Osteoblast (primary cell): Measurements from ENCODE around the gene IGF1R. TPM values are rescaled to one million over a fixed set of nuclear protein-coding genes. Genes with fewer than 3 reads are reported as not detected.

Experiments used
- DNase-seq: peaks from one replicate; pipeline ENCODE4 v3.0.0; 2011; ENCODE audit warnings: low spot score, mixed read lengths; ENCODE audit not compliant: insufficient read length; ENCODE audit errors: missing footprints
- H2AFZ ChIP-seq: 2 replicates; pipeline ENCODE4 v1.6.0; 2011; ENCODE audit warnings: mild to moderate bottlenecking, low read length
- H3K27ac ChIP-seq: 2 replicates; pipeline ENCODE4 v1.5.1; 2011; ENCODE audit warnings: mild to moderate bottlenecking, low read depth, low read length, moderate library complexity
- H3K27me3 ChIP-seq: 2 replicates; pipeline ENCODE4 v1.6.0; 2012; ENCODE audit warnings: mild to moderate bottlenecking, control low read depth, inconsistent platforms, low read length, moderate library complexity; ENCODE audit not compliant: insufficient read depth
- H3K36me3 ChIP-seq: 2 replicates; pipeline ENCODE4 v1.5.1; 2011; ENCODE audit warnings: mild to moderate bottlenecking, low read length, control low read depth, moderate library complexity; ENCODE audit not compliant: insufficient read depth
- H3K4me1 ChIP-seq: 2 replicates; pipeline ENCODE4 v1.5.1; 2011; ENCODE audit warnings: mild to moderate bottlenecking, low read length, control low read depth, moderate library complexity; ENCODE audit not compliant: insufficient read depth
- H3K4me2 ChIP-seq: 2 replicates; pipeline ENCODE4 v1.6.0; 2011; ENCODE audit warnings: mild to moderate bottlenecking, low read length; ENCODE audit not compliant: insufficient read depth
- H3K4me3 ChIP-seq: fragments of 200-600 bp; sonication (generic); 3 replicates; pipeline ENCODE4 v1.5.1; 2012; ENCODE audit warnings: mild to moderate bottlenecking, low read length, inconsistent platforms; ENCODE audit not compliant: insufficient read depth
- H3K79me2 ChIP-seq: 2 replicates; pipeline ENCODE4 v1.6.0; 2012; ENCODE audit warnings: mild to moderate bottlenecking, low read length, control low read depth, inconsistent platforms; ENCODE audit not compliant: insufficient read depth
- H3K9me3 ChIP-seq: 2 replicates; pipeline ENCODE4 v1.5.1; 2011; ENCODE audit warnings: low read depth, low read length, control low read depth
- H4K20me1 ChIP-seq: 2 replicates; pipeline ENCODE4 v1.6.0; 2012; ENCODE audit warnings: mild to moderate bottlenecking, low read length, control low read depth; ENCODE audit not compliant: insufficient read depth
- total RNA-seq: library from RNA; depleted of rRNA; stranded (reverse); fragments of >200 nt; gene quantifications from 2 replicates; pipeline ENCODE4 v1.2.3, GENCODE V29; 2012
- TF ChIP-seq, protein P1 (sequence below): IDR thresholded peaks from 2 replicates; pipeline ENCODE4 v1.5.1; 2011; ENCODE audit warnings: mild to moderate bottlenecking, low read depth, low read length, moderate library complexity; ENCODE audit errors: extremely low read depth

IGF1R gene
- total RNA-seq, 1 donor = 18.8 TPM

- TF ChIP-seq, protein P1, sequence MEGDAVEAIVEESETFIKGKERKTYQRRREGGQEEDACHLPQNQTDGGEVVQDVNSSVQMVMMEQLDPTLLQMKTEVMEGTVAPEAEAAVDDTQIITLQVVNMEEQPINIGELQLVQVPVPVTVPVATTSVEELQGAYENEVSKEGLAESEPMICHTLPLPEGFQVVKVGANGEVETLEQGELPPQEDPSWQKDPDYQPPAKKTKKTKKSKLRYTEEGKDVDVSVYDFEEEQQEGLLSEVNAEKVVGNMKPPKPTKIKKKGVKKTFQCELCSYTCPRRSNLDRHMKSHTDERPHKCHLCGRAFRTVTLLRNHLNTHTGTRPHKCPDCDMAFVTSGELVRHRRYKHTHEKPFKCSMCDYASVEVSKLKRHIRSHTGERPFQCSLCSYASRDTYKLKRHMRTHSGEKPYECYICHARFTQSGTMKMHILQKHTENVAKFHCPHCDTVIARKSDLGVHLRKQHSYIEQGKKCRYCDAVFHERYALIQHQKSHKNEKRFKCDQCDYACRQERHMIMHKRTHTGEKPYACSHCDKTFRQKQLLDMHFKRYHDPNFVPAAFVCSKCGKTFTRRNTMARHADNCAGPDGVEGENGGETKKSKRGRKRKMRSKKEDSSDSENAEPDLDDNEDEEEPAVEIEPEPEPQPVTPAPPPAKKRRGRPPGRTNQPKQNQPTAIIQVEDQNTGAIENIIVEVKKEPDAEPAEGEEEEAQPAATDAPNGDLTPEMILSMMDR = no peak
- Histone ChIP-seq H3K4me3 (no peak overlapping the region), H4K20me1 (no peaks in the 10 kb centered on the region), H3K4me1 (peaks cover 7% of the 10 kb centered on the region), H3K4me2 (no peak overlapping the region), H3K27ac (no peak overlapping the region), H3K27me3 (no peaks in the 10 kb centered on the region), H3K9me3 (no peaks in the 10 kb centered on the region), H3K36me3 (no peaks in the 10 kb centered on the region), H2AFZ (no peak overlapping the region), H3K79me2 (no peaks in the 10 kb centered on the region)
- no peak for DNase-seq
Measured at GRCh38 chr15:98977441-98977840, 329.1 kb downstream of the IGF1R start.

DNA sequence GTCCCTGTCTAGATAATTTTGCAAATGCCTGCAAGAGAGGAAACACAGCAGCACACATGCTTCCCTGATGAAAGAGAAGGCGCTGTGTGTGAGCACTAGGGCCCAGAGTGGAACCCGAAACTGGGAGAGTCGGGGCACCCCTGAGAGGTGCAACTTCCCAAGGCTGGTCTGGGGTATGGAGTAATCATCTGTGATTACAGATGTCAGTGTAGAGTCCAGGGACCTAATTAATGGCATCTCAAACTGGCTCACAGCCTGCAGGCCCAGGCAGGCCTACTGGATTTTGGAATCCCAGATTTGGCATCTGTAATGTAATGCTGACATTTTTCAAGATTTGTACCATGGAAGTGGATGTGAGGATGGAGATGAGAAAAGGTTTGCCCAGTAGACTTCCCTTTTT is 329.8 kb downstream of the IGF1R start:
- Histone ChIP-seq H3K4me3 (no peak overlapping the region), H3K9me3 (no peaks in the 10 kb centered on the region), H3K36me3 (no peaks in the 10 kb centered on the region), H3K27ac (no peak overlapping the region), H3K4me1 (peaks cover 11% of the 10 kb centered on the region), H4K20me1 (no peaks in the 10 kb centered on the region), H2AFZ (no peak overlapping the region), H3K27me3 (no peaks in the 10 kb centered on the region), H3K79me2 (no peaks in the 10 kb centered on the region), H3K4me2 (no peak overlapping the region)
- no peak for DNase-seq
- TF ChIP-seq, protein P1 = no peak

DNA sequence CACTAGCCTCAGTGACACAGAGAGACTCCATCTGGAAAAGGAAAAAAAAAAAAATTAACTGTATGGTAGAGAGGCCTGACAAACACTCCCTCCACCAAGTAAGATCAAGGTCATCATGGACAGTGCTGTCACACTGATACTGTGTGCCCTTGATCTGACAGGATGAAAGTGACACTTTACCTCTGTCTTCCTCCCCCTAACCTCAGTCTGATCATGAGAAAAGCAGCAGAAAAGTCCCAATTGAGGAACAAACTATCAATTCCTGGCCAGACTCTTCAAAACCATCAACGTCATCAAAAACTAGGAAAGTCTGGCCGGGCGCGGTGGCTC is 332.5 kb downstream of the IGF1R start:
- Histone ChIP-seq H3K36me3 (no peaks in the 10 kb centered on the region), H3K4me3 (no peak overlapping the region), H3K79me2 (no peaks in the 10 kb centered on the region), H3K27ac (no peak overlapping the region), H3K4me1 (peaks cover 18% of the 10 kb centered on the region), H3K9me3 (no peaks in the 10 kb centered on the region), H2AFZ (no peak overlapping the region), H3K4me2 (no peak overlapping the region), H3K27me3 (no peaks in the 10 kb centered on the region), H4K20me1 (no peaks in the 10 kb centered on the region)
- TF ChIP-seq, protein P1 = no peak
- no peak for DNase-seq

- no peak overlapping the region for H3K4me2 ChIP-seq
- no peaks in the 10 kb centered on the region for H3K79me2 ChIP-seq
- H3K4me3 ChIP-seq = no peak overlapping the region
- TF ChIP-seq, protein P1 = no peak
- no peak overlapping the region for H3K27ac ChIP-seq
- H3K4me1 ChIP-seq = peaks cover 18% of the 10 kb centered on the region
- H3K27me3 ChIP-seq = no peaks in the 10 kb centered on the region
- no peaks in the 10 kb centered on the region for H3K9me3 ChIP-seq
- peak overlapping the region; percentile 44 for H2AFZ ChIP-seq
- H4K20me1 ChIP-seq = no peaks in the 10 kb centered on the region
- H3K36me3 ChIP-seq = no peaks in the 10 kb centered on the region
- no peak for DNase-seq
Measured at GRCh38 chr15:98981851-98982722, 333.7 kb downstream of the IGF1R start.
